Chondrocyte (in vitro differentiated cells): ENCODE results near the gene MTR. TPM values are rescaled to one million over a fixed set of nuclear protein-coding genes. Genes with fewer than 3 reads are reported as not detected.

Experiments
- DNase-seq: peaks from one replicate; pipeline ENCODE4 v3.0.0; 2021; ENCODE audit warnings: mixed read lengths, low spot score
- H3K27ac Mint-ChIP-seq: one replicate; pipeline ENCODE4 v1.8.0; 2021; ENCODE audit warnings: mild to moderate bottlenecking, moderate library complexity, mixed read lengths; ENCODE audit not compliant: unreplicated experiment
- H3K27me3 Mint-ChIP-seq: 2 replicates; pipeline ENCODE4 v1.8.0; 2021; ENCODE audit warnings: low read depth, mixed read lengths
- H3K36me3 Mint-ChIP-seq: 2 replicates; pipeline ENCODE4 v1.8.0; 2021; ENCODE audit warnings: low read depth, mixed read lengths
- H3K4me1 Mint-ChIP-seq: 2 replicates; pipeline ENCODE4 v1.8.0; 2021; ENCODE audit warnings: low read depth, mild to moderate bottlenecking, mixed read lengths
- H3K4me3 Mint-ChIP-seq: one replicate; pipeline ENCODE4 v1.8.0; 2021; ENCODE audit warnings: mild to moderate bottlenecking, moderate library complexity, mixed read lengths; ENCODE audit not compliant: unreplicated experiment
- H3K9me3 Mint-ChIP-seq: 2 replicates; pipeline ENCODE4 v1.8.0; 2021; ENCODE audit warnings: low read depth, mixed read lengths
- total RNA-seq: library from RNA; stranded (reverse); gene quantifications from 3 replicates; pipeline ENCODE4 v1.2.1, GENCODE V29; 2021
- TF ChIP-seq, protein P1 (sequence below): fragments of 200-600 bp; sonication (generic); IDR thresholded peaks from 2 replicates; pipeline ENCODE4 v1.5.0; 2021; ENCODE audit warnings: antibody characterized with exemption, mild to moderate bottlenecking, moderate library complexity

The MTR gene
- total RNA-seq, 1 donor from 2014 or later: 39.1 TPM

DNA sequence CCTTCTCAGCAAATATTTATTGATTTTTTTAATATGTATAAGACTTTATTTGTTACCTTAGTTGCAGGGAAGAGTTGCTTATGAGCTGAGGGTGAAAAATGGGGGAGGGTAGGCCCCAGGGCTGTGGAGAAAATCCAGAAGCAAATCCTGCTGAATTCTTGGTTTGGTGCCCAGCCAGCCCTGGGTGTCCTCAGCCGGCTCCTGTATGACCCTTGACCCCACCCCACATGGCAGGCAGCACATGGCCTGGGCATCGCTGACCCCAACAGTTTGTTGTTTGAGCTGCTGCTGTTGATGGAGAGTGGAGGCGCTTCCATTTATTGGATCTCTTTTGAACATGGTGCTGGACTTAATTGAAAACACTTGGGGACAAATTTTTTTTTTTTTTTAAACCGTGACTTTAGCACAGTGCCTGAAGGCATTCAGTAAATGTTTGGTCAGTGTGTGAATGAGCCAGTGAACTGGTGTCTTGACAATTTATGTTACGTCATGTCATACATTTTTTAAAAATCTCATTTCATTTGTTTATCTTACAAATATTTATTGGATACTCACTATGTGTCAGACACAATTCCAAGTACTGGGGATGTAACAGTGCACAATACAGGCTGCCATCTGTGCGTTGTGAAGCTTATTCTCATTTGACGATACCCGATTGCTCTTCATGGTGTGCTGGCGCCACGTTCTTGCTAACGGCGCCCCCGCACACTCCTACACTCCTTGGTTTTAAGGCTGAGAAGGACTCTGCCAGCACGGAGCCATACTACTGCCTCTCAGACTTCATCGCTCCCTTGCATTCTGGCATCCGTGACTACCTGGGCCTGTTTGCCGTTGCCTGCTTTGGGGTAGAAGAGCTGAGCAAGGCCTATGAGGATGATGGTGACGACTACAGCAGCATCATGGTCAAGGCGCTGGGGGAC lies 98.8 kb downstream of the MTR start:
- H3K27ac Mint-ChIP-seq: no peak overlapping the region
- no peak overlapping the region for H3K4me3 Mint-ChIP-seq
- H3K9me3 Mint-ChIP-seq: no peaks in the 10 kb centered on the region
- H3K27me3 Mint-ChIP-seq: no peaks in the 10 kb centered on the region
- no peak for DNase-seq
- TF ChIP-seq, protein P1, sequence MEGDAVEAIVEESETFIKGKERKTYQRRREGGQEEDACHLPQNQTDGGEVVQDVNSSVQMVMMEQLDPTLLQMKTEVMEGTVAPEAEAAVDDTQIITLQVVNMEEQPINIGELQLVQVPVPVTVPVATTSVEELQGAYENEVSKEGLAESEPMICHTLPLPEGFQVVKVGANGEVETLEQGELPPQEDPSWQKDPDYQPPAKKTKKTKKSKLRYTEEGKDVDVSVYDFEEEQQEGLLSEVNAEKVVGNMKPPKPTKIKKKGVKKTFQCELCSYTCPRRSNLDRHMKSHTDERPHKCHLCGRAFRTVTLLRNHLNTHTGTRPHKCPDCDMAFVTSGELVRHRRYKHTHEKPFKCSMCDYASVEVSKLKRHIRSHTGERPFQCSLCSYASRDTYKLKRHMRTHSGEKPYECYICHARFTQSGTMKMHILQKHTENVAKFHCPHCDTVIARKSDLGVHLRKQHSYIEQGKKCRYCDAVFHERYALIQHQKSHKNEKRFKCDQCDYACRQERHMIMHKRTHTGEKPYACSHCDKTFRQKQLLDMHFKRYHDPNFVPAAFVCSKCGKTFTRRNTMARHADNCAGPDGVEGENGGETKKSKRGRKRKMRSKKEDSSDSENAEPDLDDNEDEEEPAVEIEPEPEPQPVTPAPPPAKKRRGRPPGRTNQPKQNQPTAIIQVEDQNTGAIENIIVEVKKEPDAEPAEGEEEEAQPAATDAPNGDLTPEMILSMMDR: no peak
- no peaks in the 10 kb centered on the region for H3K4me1 Mint-ChIP-seq
- peaks cover 53% of the 10 kb centered on the region for H3K36me3 Mint-ChIP-seq

DNA sequence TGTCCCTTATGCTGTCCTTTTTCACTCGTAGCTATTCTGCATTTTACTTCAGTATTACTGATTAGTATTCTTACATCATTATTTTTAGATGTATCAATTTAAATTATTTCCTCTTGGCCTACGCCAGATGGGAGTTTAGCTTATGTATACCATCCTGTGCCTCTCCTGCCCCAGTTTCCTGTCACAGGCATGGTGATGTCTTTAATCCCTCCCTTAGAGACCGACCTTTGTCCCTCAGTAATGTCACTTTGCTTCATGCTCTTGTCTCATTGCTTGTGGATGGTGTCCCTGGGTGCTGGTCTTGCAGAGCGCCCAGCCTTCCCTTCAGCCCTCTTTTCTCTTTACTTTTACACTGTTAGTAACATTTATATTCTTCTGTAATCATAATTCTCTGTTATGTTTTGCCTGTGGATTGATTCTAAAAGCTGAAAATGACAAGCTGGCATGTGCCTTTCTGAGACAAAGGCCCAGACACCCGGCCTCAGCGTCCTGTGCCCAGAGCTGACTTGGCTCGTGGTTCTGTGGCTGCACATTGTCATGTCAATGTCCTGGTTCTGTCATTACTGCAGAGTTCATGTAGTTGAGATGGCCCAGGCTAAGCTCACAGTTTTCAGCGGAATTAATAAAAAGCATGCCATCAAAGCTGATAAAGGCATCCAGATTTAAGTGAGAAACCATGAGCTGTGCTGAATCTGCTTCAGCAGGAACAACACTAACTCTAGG lies 100.7 kb downstream of the MTR start:
- TF ChIP-seq, protein P1: no peak
- H3K36me3 Mint-ChIP-seq: peaks cover 55% of the 10 kb centered on the region
- H3K9me3 Mint-ChIP-seq: no peaks in the 10 kb centered on the region

GRCh38 chr1:236896716-236897115 lies 101.6 kb downstream of the MTR start:
- no peaks in the 10 kb centered on the region for H3K27me3 Mint-ChIP-seq
- peaks cover 53% of the 10 kb centered on the region for H3K36me3 Mint-ChIP-seq
- no peaks in the 10 kb centered on the region for H3K9me3 Mint-ChIP-seq
- H3K4me1 Mint-ChIP-seq: no peaks in the 10 kb centered on the region
- H3K4me3 Mint-ChIP-seq: no peak overlapping the region
- DNase-seq: no peak
- no peak overlapping the region for H3K27ac Mint-ChIP-seq
- TF ChIP-seq, protein P1: no peak

More for the DNA sequence above, 100.7 kb downstream of the MTR start:
- H3K4me1 Mint-ChIP-seq: no peaks in the 10 kb centered on the region
- H3K4me3 Mint-ChIP-seq: no peak overlapping the region
- H3K27me3 Mint-ChIP-seq: no peaks in the 10 kb centered on the region
- DNase-seq: no peak
- H3K27ac Mint-ChIP-seq: no peak overlapping the region

DNA sequence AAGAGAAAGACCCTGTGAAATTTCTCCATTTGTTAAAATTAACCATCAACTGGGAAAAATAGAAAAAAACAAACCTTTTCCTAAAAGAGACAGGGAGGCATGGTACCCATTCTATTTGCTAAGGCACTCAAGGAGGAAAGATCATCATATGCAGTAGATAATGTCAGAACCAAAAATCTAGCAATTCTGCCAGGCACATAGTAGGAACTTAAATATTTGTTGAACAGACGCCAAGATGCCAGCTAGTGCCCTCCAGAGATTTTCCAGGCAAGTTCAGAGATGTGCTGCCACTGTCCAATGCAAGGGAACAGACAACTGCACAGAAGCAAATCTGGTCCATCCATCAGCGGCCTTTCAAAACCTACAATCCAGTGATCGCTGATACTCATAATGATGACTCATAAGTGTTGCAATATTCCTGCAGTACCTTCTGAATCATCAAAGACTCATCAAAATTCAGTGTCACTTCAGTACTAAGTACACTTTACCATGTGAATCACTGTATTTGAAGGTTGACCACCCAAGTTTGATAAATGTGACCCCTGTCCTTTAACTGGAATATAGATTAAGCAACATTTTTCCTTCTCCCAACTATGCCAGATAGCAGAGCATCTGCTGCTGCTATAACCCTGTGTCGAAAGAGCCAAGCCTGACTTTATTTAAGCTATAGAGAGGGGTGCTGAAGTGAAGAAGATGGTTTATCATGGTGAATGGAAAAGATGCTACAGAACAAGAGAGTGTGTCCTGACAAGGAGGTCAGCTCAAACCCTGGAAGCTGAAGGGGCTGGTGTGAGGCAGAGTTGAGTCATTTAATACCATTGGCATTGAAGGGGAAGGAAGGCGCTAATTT lies 110.0 kb downstream of the MTR start:
- Mint-ChIP-seq H3K4me3 (no peak overlapping the region), H3K4me1 (no peaks in the 10 kb centered on the region), H3K36me3 (peaks cover 20% of the 10 kb centered on the region), H3K9me3 (peaks cover 20% of the 10 kb centered on the region), H3K27me3 (no peaks in the 10 kb centered on the region), H3K27ac (no peak overlapping the region)
- DNase-seq: no peak
- TF ChIP-seq, protein P1: no peak

DNA sequence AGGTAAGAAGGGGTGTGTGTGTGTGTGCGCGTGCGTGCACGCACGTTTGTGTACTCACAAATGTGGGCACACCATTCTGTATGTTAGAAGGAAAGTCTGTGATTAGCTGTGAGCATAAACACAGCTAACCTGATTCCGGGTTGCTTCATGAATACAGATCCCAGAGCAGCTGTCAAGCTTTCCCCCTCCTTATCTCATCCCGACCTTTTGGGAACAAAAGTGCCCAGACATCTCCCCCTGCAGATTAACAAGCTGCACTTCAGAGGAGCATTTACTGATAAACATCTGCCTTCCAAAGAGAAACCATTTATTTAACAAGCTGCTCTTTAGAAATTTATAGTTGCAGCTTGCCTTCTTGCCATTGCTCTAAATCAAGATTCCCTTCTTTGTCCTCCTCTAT lies 112.1 kb downstream of the MTR start:
- Mint-ChIP-seq H3K9me3 (peaks cover 23% of the 10 kb centered on the region), H3K4me1 (no peaks in the 10 kb centered on the region), H3K27ac (no peak overlapping the region), H3K4me3 (no peak overlapping the region), H3K27me3 (no peaks in the 10 kb centered on the region), H3K36me3 (peaks cover 8% of the 10 kb centered on the region)
- no peak for DNase-seq
- TF ChIP-seq, protein P1: no peak
